Measurements from ENCODE around the gene FPR1.

Gene FPR1, protein sequence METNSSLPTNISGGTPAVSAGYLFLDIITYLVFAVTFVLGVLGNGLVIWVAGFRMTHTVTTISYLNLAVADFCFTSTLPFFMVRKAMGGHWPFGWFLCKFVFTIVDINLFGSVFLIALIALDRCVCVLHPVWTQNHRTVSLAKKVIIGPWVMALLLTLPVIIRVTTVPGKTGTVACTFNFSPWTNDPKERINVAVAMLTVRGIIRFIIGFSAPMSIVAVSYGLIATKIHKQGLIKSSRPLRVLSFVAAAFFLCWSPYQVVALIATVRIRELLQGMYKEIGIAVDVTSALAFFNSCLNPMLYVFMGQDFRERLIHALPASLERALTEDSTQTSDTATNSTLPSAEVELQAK

DNA sequence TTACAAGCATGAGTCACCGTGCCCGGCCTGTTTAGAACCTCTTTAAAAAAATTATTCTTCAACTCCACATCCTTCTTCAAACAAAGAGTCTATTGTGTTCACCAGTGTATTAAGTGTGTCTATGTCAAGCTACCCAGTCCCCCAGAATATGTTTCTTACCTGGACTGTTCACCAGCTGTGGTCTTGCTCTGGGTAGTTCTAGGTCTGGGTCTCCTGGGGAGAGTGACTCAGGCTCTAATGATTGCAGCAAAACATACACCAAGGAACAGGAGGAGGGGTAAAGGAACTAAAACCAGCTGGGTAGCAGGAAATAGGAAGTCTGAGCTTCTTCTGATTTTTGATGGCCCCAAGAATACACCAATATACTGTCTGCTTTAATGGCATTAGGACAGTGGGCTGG lies at the start of gene FPR1:
FPR1 (minus strand) TSS at position 224 of the 400 bp plus-strand sequence. CDS start 4,884 bp downstream, outside the sequence.
- no peak for DNase-seq

DNA sequence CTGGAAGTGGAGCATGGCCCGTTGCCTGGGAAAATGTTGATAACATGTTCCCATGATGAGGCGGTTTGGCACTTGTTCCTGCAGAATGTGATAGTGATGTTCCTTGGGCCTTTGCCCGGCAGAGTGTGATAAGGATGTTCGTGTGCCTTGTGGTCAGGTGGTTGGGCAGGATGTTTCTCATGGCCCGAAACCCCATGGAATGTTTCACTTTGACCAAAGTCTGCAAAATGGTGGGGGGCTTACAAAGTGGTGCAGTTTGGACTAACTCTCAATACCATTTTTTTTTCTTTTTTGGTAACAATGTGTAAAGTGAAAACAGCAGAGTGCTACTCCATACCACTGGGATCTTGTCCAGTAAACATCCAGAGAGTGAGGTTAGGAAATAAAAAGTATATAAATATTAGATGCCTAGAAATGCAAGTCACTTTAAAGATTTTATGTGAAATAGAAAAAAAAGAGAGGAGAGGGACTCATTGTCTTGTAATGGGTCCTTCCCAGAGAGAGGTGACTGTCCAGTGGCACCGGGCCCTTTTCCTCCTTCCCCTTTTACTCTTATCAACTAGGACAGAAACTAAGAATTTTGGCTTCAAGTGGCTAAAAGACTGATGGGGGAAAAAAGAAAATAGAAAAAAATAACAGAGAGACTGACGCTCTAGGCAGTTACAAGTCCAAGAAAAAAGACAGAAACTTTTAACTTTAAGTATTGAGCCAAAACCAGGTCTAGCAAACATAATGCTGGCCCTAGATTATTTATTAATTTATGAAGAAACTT lies 49.0 kb upstream of the FPR1 start:
- no peak for DNase-seq

DNA sequence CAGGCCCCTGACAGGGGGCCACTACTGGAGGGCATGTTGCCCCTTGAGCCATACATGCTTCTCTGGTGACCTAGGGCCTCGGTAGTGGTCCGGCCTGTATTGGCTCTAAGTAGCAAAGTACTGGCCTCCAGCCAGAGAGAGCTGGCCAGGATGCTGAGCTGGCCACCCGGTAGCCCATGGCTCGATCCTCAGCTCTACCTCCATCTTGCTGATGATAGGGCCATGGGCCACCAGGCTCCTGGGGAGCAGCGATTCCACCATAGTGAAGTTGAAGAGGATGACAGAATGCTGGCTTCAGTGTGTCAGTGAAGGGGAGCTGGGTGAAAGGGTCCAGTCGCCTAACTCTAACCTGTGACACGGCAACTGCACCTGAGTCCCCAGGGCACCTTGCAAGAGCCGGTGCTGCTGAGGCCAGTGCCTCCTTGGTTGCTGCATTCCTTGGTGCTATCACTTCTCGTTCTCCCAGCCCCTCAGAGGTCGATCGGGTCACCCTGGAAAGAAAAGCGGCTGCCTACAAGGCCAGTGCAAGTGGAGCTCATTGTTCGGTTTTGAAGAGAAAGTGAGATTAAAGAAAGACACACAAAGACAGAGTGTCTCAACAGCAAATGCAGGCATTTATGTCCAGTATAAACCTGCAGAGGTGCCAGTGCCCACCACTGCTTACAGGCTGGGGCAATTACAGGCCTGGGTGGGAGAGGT lies 48.2 kb upstream of the FPR1 start:
- no peak for DNase-seq

DNA sequence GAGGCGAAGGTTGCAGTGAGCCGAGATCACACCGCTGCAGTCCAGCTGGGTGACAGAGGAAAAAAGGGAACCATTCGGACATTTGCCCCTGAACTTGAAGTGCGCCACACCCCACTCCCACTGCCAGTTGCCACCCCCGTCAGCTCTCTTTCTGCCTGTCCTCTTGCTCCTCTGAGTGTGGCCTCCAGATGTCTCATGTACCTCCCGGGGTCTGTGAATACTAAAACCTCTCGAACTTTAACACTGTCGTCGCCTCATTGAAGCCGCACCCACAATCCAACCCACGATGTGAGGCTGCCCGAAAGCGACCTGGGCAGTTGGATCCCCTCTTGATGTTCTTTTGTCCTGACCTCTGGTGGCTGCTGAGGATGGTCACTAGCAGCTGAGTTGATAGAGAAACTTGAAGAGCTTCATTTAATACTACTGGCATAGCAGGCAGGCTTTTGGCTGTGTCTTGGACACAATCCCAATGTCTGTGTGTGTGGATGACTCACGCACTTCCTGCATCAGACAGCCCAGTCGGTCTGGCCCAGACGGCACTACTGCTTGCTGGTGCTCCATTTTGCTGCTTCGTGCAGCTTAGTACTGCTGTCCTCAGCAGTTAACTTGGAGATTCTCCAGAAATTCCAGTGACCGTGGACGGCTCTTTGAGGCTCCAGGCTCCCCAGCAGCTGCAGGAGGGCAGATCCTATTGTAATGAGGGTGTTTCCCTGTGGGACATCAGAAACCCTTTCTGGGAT lies 47.5 kb upstream of the FPR1 start:
- no peak for DNase-seq

DNA sequence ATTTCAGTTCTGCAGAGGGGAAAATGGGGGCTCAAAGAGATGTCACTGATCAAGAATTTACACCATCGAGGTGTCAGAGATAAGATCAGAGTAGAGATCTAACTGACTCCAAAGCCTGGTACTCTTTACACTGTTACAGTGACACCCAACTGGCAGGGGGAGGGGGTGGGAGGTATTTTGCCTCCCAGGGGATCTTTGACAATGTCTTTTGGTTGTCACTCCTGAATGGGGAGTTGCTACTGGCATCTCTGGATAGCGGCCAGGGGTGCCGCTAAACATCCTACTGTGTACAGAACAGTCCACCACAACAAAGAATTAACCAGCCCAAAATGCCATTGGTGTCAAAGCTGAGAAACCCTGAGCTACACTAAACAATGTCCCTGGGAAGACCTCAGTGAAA lies 46.4 kb upstream of the FPR1 start:
- no peak for DNase-seq

DNA sequence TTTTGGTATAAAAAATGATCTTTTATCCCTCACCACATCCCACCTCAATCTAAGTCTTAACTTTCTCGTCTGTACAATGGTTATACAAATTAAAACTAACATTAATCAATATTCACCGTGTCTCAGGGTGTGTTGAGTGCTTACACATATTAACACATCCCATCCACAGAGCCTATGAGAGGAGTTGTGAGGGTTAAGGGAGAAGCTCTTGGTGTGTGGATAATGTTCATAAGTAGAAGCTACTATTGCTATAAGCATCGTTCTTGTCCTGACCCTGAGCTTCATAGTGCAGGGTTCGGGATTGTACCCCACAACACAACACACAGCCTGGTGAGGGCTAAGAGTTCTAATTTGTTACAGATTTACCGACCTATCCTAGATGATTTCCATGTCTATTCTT lies 45.8 kb upstream of the FPR1 start:
- DNase-seq: no peak

DNA sequence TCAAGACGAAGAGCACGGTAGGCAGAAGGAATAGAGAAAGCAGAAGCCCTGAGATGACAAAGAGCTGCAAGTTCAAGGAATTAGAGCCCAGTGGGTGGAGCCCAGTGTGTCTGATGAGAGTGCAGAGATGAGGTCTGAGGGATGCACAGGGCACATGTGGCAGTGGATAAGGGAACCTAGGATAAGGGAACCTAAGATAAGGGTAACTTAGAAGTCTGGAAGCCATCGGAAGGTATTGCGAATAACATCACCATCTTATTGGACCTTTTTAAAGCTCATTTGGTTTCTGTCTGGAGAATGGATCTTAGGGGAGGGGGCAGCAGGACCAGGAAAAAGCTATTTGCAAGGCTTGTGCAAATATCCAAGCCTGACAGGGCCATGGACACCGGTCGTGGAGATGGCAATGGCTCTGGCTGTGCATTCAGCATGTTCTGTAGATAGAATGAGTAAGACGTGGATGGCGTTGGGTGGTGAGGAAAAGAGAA lies 44.6 kb upstream of the FPR1 start:
- no peak for DNase-seq

DNA sequence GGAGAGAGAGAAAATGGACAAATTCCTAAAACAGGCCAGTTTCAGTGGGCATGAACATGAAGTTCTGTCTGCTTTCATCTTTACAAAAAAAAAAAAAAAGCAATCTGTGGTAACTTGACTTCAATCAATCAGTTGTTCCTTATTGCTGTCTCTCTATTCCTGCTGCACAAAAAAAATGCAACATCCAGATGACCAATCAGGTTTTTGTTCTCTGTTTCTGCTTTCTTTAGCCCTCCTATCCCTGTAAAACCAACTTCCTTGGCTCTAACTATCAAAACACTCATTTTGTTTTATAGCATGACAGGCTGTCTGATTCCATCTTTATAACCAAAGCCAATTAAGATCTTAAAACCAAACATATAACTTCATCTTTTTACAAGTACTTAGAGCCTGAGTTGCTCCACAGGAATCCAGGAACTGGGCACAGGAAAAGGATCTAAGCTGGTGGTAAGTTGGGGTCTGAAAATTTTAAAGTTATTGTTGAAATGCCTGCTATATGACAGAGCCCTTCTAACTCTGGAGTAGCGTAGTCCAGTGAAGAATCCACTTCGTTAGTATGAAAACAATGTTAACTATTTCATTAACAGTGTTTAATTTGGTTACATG lies 43.3 kb upstream of the FPR1 start, which contains the start of gene FPR3:
FPR3 (plus strand) TSS at position 273 of the 606 bp plus-strand sequence. CDS start 28,592 bp downstream, outside the sequence.
- no peak for DNase-seq

DNA sequence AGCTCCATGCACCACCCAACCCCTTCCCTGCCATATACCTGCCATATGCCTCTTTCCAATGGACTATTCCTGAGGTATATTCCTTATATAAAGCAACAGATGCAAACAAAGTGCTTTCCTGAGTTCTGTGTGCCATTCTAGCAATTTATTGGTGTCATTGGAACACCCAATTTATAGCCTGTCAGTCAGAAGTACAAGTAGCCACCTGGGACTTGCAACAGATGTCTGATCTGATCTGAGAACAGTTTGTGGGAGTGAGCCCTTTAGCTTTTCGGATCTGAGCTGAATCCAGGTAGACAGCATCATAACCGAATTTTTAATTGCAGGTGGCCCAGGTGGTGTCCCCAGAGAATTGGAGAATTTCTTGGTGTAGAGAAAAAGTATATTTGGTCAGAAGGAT lies 42.3 kb upstream of the FPR1 start:
- DNase-seq: no peak

DNA sequence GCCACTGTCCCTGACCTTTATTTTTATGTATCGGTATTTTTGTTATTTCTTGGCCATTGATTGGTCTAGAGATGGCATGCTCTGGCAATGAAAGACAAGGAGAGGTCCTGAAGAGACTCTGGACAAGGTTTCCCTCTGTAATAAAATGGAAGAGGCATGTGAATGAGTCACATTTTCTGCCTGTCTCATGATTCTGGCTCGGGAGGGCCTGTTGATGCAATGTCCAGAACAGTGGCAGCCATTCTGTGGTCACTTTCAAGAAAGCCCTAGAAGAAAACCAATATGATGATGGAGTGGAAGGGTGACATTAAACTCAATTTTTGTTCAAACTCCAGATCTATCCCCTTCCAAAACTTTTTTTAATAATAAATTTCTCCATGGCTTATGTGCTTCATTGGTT lies 41.3 kb upstream of the FPR1 start:
- DNase-seq: no peak

DNA sequence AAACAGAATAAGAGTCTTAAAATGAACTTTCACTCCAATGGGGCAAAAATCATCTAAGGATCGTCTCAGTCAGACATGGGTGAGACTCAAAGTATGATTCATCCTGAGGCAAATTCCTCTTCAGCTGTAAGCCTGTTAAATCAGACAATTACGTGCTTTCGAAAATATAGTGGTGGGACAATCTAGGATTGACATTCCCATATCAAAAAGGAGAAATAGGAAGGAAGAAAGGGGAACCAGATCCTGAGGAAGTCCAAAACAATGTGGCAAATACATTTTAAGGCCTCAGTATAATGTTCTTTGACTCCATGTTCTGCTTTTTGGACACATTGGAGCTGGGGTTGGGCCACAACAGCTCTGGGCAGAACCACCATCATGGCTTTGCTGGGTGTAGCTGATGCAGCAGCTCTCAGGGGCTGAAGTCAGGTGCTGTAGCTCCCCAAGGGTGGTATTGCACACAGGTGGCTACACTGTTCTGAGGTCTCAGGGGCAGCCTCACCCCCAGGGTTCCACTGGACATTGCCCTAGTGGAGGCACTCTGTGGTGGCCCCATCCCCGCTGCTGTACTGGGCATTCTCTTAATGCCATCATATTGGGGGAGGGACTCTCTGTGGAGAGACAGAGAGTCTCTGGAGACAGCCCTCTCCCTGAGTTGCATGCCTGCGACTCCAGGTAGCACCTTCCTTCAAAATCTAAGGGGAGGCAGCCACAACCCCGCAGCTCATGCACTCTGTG lies 37.5 kb upstream of the FPR1 start:
- DNase-seq: no peak

DNA sequence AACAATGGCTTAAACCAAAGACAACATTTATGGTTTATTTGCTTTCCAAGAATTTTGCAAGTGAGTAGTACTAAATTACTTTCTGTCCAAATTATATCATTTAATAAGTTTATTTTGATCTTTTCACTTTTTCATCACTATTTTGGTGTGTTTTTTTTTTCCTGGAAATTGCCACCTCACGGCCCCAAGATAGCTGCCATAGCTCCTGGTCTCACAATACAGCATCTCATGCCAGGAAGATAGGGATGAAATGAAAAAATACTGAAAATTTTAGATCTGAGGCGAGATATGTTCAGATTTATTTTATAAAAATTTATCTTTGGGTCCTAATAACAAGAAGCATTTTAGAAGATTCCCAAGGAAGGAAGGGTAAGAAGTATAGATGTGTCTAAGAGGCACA lies 36.4 kb upstream of the FPR1 start:
- DNase-seq: no peak

DNA sequence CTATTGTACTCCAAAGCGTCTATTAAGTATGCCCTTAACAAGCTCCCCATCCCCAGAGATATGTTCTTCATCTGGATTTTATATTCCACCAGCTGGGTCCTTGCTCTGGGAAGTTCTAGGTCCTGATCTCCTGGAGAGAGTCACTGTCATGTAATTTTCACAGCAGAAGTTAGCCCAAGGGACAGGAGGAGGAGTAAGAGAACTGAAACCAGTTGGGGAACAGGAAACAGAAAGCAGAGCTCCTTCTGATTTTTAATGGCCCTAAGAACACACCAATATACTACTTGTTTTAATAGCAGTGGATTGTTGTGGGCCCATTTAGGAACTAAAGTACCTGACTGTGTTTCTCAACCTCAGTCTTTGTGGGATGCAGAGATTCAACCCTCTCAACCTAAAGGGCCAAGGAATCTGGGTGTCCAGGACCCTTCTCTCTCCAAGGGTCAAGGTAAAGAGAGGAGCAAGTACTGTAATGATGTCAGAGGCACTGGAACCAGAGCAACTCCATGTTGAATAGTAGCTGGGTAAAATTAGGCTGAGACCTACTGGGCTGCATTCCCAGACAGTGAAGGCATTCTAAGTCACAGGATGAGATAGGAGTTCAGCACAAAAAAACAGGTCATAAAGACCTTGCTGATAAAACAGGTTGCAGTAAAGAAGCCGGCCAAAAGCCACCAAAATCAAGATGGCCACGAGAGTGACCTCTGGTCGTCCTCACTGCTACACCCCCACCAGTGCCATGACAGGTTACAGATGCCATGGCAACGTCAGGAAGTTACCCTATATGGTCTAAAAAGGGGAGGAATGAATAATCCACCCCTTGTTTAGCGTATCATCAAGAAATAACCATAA lies 35.2 kb upstream of the FPR1 start:
- no peak for DNase-seq

DNA sequence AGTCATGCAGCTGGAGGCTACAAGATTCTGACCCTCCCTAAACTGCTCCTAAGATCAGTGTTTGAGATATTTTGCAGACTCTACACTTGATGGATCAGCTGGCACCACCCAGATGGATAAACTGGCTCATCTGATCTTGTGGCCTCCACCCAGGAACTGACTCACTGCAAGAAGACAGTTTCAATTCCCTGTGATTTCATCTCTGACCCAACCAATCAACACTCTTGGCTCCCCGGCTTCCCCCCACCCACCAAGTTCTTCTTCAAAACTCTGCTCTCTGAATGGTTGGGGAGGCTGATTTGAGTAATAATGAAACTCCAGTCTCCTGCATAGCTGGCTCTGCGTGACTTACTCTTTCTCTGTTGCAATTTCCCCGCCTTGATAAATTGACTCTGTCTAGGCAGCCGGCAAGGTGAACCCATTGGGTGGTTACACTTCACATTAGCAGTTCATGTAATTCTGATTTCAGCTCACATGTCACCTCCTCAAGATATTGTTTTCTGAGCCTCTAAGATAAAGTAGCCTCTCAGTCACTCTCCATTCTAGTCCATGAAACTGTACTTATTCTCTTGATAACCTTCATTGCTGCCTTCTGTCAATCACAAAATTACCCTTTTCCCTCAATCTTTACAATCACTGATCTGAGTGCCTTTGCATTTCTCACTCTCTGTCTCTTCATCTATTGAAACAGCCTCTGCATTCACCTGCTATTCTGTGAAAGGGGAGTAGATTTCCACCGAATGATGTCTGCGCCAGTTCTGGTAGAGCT lies 33.4 kb upstream of the FPR1 start:
- DNase-seq: no peak

DNA sequence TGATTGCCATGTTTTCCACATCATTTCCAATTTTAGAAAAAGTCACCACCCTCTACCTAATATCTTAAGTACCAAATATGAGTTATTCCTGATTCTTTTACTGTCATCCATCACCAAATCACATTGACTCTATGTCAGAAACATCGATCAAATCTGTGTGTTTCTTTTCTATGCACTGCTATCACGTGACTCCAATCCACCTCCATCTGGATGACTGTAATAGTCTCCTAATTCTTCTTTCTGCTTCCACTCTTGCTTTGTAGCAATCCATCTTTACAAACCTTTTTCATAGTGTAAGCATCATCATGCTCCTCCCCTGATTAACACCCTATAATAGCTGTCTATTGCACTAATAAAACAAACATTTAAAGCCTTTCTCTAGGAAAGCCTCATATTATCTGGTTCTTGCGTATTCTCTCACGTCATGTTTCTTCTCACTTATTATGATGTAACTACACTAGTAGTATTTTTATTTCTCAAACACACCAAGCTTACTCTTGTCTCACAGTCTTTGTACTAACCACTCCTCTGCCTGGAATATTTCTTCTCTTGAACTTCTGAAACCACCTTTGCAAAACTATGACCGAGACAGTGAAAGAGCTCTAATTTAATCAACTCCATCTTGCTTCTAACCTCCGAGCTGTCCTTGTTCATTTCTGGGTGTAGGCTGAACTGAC lies 32.6 kb upstream of the FPR1 start:
- DNase-seq: no peak

DNA sequence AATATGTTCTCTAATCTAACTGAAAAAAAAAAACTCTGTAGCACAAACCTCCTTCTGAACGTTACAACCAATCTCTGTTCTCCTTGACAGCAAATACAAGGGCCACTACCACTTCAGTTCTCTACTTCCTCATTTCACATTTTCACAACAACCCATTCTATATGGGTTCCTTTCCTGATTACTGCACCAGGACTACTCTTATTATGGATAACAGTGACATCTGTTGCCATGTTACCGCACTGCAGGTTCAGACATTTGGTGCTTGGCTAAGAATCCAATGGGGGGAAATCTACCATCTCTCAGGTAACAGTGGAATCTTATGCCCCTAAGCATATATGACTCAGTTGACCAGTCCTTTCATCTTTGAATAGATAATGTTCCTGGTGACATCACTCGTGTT lies 31.7 kb upstream of the FPR1 start:
- DNase-seq: no peak

DNA sequence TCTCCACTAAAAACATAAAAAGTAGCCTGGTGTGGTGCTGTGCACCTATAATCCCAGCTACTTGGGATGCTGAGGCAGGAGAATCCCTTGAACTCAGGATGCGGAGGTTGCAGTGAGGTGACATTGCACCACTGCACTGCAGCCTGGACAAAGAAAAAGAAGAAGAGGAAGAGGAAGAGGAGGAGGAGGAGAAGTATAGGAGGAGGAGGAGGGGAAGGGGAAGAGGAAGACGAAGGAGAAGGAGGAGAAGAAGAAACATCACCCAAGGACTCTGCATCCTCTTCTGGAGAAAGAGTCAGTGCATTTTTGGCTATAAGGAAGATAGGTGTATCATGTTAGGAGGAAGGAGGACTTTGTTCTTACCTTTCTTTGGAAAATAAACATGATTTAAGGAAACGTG lies 30.3 kb upstream of the FPR1 start:
- no peak for DNase-seq

DNA sequence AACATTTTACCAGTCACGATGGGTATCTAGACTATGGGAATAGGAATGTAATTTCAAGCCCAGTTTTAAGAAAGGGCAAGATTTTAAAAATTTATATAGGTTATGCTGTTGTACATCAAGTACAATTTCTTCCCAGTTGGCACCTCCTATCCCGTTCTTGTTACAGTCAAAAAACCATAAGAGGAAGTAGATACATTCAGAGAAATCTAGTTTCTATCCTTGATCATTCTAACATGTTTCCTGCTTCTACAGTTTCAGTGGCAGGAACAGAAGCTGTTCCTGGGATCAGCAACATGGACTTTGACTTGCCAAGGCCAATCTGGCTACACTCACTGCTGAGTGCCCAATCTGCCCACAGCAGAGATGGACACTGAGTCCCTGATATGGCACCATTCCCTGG lies 28.6 kb upstream of the FPR1 start:
- no peak for DNase-seq

DNA sequence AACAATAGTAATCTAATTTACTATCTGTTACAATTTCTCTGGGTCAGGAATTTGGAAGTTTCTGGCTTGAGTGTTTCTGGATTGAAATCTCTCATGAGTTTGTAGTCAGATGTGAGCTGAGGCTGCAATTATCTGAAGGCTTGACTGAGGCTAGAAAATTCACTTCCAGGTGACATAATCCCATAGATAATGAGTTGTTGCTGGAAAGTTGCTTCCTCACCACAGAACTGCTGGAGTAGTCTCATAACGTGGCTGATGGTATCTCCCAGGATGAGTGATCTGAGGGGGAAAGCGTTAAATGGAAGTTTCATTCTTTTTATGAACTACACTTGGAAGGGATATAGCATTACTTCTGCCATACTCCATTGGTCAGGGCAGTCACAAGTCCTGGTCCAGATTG lies 28.0 kb upstream of the FPR1 start:
- no peak for DNase-seq

Measured in NCI-H748 treated with DMSO at 0.1 percent for 48 hours (cell line).